GM19035 (cell line): ENCODE measurements around the gene CEPT1.

Experiments used
- ATAC-seq: cut with Tn5 transposase; IDR thresholded peaks from one replicate; pipeline ENCODE4 v1.9.1; 2021; ENCODE audit not compliant: unreplicated experiment

Gene CEPT1

DNA sequence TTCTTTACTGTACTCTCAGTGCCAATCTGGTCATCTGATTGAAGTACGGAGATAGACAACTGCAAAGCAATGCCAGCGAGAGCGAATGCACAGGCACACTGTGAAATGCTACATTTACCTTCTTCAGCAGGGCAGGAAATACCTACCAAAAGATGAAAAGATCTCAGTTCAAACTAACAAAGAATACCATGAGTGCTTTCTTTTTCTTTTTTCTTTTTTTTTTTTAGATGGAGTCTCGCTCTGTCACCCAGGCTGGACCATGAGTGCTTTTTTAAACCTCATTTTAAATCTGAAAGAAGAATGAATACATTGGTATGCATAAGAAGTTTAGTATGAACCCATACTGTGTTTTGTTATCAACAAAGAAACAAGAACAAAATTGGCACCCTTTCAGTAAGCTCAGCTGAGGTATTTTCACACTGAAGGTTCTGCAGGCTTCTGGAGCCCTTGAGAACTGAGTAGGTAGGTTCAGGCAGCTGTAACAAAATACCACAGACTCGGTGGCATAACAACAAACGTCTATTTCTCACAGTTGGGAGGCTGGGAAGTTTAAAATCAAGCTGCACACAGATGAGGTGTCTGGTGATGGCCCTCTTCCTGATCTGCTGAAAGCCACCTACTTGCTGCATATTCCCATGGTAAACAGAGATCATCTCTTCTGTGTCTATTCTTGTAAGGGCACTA is 85.8 kb downstream of the CEPT1 start:
- no peak for ATAC-seq

DNA sequence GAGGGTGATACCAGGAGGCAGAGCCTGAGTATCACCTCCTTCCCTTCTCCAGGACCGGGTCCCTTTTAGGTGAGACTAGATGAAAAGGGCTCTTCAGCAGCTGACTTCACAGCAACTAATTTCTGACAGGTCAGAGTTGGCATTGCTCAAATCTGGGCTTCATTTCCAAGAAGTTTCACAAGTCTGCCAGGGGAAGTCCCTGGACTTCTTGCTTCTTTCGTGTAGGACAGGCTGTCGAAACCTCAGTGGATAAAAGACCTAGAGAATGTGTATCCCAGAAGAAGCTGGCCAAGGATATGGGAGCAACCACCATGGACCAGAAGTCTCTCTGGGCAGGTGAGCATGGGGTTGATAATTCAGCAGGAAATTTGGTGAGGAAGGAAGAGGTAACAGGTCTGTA is 87.4 kb downstream of the CEPT1 start, which contains the start of gene CHI3L2:
TSS of gene CHI3L2 (plus strand) at position 280 of the 400 bp plus-strand sequence. CDS start at position 297, 17 bp downstream.
- no peak for ATAC-seq

DNA sequence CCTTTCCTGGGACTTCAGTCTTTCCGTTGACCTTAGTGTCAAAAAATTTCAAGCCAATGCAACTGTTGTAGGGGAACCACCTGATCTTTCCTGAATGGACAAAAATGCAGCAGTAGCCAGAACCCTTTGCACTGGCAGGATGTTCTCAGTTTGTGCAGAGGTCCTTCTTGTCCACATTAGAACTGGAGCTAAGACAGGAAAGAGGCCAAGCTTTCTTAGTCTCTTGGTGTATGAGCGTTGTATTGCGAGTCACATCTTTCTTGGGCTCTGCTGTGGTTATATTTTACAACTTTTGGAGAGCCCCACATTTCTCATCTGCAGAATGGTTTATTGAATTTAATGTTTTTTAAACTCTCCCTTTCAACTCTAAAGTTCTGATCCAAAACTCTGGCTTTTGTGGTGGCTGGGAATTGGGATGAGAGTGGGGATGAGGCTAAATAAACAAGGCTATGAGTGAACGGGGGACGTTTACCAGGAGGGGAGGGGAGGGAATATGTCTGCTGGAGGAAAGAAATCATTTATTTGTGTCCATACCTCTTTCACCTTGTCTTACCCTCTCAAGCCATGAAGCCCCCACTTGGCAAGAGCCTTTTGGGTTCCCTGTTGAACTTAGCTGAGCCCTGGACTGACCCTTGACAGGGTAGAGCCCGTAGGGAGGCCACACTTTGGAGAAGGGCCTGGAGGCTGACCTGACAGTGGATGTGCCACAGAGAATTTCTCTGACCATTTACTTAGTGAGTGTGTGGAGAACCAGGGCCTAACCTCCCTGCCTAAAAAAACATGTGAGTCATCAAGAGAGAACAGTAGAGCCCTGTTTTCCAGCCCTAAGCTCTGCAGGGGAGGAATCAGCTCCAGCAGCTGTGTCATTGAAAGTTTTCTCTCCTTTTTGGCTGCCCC is 88.1 kb downstream of the CEPT1 start:
- ATAC-seq, result no peak

DNA sequence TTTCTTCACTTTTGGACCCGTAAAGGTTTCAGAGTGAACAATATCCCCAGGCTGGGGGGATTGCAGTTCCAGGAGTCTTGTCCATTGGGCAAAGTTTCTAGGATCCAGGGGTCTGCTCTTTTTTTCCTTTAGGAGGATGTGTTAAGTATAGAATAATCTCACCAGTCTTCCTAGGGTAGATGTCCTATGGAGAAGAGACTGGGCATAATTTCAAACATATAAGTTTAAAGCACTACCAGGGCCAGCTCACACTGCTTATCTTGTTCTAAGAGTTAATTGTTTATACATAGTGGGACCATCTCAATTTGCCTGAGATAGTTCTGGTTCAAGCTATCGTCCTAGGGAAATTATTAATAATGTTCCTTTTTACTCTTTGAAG is 88.7 kb downstream of the CEPT1 start:
- no peak for ATAC-seq

DNA sequence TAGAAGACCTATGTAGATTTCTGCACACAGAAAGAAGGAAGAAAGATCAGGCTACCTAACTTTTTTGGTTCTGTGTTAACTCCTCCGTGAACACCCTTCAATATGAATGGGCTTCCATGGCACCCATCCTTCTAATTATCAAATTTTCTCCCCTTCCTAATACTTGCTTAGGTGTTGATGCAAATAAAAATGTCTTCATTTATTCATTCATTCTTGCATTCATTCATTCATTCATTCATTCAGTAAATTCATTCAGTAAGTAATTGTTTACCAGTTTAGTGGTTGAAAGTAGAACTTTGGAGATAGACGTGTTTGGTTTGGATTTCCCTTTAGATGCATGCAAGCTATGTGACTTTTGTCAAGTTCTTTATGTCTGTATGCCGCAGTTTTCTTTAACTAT is 92.1 kb downstream of the CEPT1 start:
- no peak for ATAC-seq

DNA sequence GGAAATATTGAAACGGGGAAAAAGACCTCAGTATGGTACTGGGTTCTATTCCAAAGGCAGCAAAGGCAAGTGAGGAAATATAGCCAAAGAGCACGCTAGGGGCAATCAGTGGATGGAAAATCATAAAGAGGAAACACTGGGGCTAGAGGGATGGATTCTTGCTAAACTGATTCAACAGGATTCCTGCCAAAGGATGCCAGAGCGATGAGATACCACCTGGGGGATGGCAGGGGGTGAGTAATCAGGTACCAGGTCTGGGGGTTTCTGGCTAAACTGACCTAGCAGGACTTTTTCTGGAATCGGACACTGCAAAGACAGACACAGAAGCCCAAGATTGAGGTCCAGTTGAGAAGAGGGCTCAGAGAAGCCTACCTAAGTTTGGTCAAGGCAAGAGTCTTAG is 94.2 kb downstream of the CEPT1 start:
- no peak for ATAC-seq
